ENCODE data around the gene SESN2. TPM values are rescaled to one million over a fixed set of nuclear protein-coding genes. Genes with fewer than 3 reads are reported as not detected.

The SESN2 gene
- total RNA-seq, 4 donors from 2014 or later = 13.2 to 20.4 (median 13.8) TPM

DNA sequence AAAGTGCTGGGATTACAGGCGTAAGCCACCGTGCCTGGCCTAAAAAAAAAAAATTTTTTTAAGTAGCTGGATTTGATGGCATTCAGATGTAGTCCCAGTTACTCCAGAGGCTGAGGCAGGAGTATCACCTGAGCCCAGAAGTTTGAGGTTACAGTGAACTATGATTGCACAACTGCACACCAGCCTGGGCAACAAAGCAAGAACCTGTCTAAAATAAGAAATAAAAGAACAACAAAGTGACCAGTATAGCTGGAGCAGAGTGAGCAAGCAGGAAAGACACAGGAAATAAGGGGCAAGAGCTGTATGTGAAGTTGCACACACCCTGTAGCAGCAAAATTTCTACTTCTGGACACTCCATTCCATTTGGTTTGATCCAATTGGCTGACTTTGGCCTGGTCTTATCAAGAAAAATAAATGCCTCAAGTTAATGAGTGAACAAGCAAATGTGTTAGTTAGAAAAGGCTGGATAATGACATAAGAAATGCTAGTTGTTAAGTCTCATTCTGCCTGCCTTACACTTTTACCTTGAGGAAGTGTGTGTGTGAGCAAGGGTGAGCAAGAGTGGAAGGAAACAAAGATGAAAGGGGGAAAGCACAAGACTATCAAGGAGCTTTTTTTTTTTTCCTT lies 15.5 kb upstream of the SESN2 start:
- TF ChIP-seq, protein P1, sequence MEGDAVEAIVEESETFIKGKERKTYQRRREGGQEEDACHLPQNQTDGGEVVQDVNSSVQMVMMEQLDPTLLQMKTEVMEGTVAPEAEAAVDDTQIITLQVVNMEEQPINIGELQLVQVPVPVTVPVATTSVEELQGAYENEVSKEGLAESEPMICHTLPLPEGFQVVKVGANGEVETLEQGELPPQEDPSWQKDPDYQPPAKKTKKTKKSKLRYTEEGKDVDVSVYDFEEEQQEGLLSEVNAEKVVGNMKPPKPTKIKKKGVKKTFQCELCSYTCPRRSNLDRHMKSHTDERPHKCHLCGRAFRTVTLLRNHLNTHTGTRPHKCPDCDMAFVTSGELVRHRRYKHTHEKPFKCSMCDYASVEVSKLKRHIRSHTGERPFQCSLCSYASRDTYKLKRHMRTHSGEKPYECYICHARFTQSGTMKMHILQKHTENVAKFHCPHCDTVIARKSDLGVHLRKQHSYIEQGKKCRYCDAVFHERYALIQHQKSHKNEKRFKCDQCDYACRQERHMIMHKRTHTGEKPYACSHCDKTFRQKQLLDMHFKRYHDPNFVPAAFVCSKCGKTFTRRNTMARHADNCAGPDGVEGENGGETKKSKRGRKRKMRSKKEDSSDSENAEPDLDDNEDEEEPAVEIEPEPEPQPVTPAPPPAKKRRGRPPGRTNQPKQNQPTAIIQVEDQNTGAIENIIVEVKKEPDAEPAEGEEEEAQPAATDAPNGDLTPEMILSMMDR (IDR thresholded peaks at IDR 0.05) = no peak
- no peak for DNase-seq (ENCODE audit: low spot score)
- no peak for ATAC-seq (ENCODE audit: low FRiP score)

DNA sequence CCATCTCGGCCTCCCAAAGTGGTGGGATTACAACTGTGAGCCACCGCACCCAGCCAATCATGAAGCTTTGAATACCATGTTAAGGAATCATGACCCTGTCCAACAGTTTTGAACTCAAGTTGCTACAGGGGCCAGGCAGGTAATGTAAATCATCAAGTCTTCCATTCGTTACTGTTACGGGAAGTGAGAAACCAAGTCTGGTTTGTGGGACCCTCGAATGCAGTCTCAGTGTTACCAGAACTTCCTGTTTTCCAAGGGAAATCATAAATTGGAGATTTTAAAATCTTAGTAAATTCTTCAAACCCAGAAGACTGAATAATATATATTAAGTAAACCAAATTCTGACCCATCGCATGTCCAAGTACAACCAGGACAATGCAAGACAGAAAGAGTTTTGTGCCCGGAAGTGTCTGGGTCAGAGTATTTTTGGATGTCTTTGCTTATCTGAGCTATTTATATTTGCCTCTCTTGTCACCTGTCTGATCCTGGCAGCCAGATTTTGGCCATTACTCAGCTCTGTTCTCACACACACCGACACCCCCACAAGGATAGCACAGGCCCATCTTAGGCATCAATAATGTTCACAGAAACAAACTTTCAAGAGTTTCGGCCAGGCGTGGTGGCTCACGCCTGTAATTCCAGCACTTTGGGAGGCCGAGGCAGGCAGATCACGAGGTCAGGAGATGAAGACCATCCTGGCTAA lies 14.6 kb upstream of the SESN2 start:
- DNase-seq (ENCODE audit: low spot score) = no peak
- TF ChIP-seq, protein P1 (IDR thresholded peaks at IDR 0.05) = no peak
- no peak for ATAC-seq (ENCODE audit: low FRiP score)

DNA sequence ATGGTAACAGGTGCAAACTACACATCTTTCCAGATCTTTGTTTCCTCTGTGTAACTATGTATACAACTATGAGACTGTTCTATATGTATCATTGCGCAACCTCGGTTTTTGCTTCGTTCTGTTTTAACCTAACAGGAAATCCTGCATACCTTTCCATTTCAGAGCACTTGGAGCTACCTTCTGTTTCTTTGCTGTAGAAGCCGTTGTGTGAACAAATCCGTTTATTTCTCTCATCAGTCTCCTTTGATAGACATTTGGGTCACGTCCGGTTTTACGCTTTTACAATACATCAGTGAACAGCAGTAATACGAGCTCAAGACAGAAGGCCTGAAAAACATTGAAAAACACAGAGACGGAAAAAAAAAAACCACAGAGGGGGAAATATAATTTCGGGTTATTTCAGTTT lies 12.9 kb upstream of the SESN2 start:
- no peak for DNase-seq (ENCODE audit: low spot score)
- ATAC-seq (ENCODE audit: low FRiP score) = no peak
- TF ChIP-seq, protein P1 (IDR thresholded peaks at IDR 0.05) = no peak

DNA sequence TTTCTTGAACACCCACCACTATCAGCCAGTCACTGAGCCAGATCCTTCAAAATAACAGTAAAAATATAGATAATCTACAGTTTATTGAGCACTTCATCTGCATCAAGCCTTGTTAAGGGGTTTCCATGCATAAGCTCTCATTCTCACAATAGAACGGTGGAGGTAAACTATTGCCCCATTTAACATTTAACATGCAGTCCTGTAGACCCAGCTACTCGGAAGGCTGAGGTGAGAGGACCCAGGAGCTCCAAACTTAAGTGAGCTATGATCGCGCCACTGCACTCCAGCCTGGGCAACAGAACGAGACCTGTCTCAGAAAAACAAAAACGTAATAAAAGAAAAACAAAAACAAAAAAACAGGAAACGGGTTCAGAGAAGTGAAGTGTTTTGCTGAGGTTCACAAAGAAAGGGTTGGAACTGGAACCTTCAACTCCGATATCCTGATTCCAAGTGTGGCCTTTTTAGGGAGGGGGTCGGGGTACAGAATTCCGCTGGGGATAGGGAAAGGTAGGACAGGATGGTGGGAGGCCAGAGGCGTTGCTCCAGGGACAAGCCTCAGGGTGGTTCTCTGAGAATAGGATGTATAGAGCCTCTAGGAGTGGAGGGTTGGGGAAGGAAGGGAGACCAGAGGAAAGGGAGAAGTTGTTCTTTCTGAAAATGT lies 11.6 kb upstream of the SESN2 start:
- TF ChIP-seq, protein P1 (IDR thresholded peaks at IDR 0.05) = no peak
- ATAC-seq (ENCODE audit: low FRiP score) = no peak
- DNase-seq (ENCODE audit: low spot score) = no peak

DNA sequence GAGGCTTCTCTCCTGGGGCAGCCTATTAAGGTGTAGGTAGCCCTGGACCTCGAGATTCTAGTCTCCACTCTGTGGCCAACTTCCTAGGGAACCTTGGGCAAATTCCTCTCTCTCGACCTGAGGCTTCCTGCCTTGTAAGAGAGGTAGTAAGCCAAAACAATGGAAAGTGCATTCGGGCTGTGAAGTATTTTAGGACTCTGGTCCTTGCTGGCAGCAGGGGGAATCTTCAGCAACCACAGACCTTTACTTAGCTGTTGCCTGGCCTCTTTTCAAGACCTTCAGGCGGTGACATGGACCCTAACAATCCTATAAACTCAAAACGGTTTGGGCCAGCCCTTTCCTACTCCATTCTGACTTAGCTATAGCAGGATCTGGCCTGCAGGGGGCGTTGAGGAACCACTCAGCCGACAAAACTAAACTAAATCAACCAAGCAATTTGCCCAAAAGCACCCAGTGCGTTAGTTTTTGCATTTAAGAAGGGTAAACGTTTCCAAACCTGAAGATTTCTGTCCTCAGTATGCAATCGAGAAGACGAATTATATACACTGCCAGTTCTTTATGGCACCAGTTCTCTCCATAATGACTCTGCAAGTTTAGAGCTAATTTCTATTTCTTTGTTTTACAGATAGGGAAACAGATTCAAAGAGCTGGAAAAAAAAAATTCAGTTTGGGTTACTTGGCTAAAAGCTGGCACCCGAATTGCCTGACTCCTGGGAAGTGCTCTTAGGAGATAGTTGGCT lies 10.9 kb upstream of the SESN2 start:
- DNase-seq (ENCODE audit: low spot score) (peak; percentile 82), ATAC-seq (ENCODE audit: low FRiP score) (peak; percentile 47)
- TF ChIP-seq, protein P1 (IDR thresholded peaks at IDR 0.05) = peak in 1 of 3 donors; percentile 82

DNA sequence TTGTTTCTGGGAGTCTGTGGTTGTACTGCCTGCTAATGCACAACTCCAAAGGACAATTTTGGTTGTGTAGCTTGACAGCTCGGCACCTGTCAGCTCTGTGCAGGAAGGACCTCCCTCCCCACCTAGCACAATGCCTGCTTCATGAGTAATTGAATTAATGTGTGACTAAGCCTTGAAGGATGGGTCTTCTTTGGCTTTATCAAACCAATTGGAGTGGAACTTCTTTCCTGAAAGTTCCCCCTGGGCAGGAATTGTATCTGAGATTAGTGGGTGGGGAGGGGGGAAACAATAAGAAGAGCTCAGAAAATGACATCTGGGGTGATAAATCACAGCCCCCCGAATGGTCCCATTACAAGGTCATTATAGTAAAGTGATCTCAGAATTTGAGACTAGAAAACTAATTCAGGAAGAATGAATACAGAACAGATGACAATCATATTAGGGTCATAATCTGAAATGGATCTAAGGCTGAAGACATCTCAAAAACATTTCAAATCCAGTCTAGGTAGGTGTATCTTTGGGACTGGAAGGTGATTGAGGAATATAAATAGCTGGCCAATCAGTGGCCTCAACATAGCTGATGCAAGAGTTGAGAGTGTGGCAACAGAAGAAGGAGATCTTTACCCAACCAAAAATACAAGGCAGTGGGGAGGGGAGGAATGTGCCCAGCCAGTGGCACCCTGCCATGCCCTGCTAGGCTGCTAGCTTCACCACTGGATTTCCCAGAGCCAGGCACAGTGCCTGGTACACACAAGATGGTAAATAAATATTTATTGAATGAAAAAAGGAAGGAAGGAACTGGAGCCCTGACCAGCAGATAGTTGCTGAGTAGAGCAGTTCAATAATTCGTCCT lies 10.1 kb upstream of the SESN2 start:
- TF ChIP-seq, protein P1 (IDR thresholded peaks at IDR 0.05) = no peak
- ATAC-seq (ENCODE audit: low FRiP score) (peak; percentile 53), DNase-seq (ENCODE audit: low spot score) (no peak)
